GM23338 (cell line): ENCODE measurements around the gene ULK4. TPM values are rescaled to one million over a fixed set of nuclear protein-coding genes. Genes with fewer than 3 reads are reported as not detected.

Experiments
- ATAC-seq: fragments of 200-7000 bp; cut with Tn5 transposase; 3 replicates; pipeline ENCODE4 v1.9.1; 2020
- DNase-seq: peaks from one replicate; pipeline ENCODE4 v3.0.0-alpha.2; 2015; ENCODE audit warnings: low spot score
- H2AFZ ChIP-seq: fragments of 200-600 bp; sonication (generic); 2 replicates; pipeline ENCODE4 v1.8.0; 2016; ENCODE audit warnings: antibody characterized with exemption, mild to moderate bottlenecking, moderate library complexity
- H3F3A ChIP-seq: fragments of 200-600 bp; sonication (generic); replicated peaks from 2 replicates; pipeline ENCODE4 v1.8.0; 2017; ENCODE audit warnings: antibody characterized with exemption, mixed run types, low read depth
- H3K27ac ChIP-seq: fragments of 200-600 bp; sonication (generic); 2 replicates; pipeline ENCODE4 v1.6.1; 2016; ENCODE audit warnings: low read depth
- H3K27me3 ChIP-seq: fragments of 200-600 bp; sonication (generic); 2 replicates; pipeline ENCODE4 v1.8.0; 2016; ENCODE audit warnings: mild to moderate bottlenecking, mixed run types, moderate library complexity; ENCODE audit not compliant: insufficient read depth
- H3K36me3 ChIP-seq: fragments of 200-600 bp; sonication (generic); 2 replicates; pipeline ENCODE4 v1.8.0; 2016; ENCODE audit warnings: mild to moderate bottlenecking; ENCODE audit not compliant: insufficient read depth
- H3K4me1 ChIP-seq: fragments of 200-600 bp; sonication (generic); 2 replicates; pipeline ENCODE4 v1.8.0; 2016; ENCODE audit warnings: mild to moderate bottlenecking, moderate library complexity; ENCODE audit not compliant: insufficient read depth
- H3K4me2 ChIP-seq: fragments of 200-600 bp; sonication (generic); 2 replicates; pipeline ENCODE4 v1.7.1; 2017; ENCODE audit warnings: mixed run types
- H3K4me3 ChIP-seq: fragments of 200-600 bp; sonication (generic); 2 replicates; pipeline ENCODE4 v1.6.1; 2016; ENCODE audit warnings: mixed run types
- H3K79me2 ChIP-seq: fragments of 200-600 bp; sonication (generic); replicated peaks from 2 replicates; pipeline ENCODE4 v1.8.0; 2017; ENCODE audit warnings: mild to moderate bottlenecking; ENCODE audit not compliant: insufficient read depth
- H3K9me2 ChIP-seq: fragments of 200-600 bp; sonication (generic); 2 replicates; pipeline ENCODE4 v1.8.0; 2017; ENCODE audit not compliant: insufficient read depth
- H4K20me1 ChIP-seq: fragments of 200-600 bp; sonication (generic); replicated peaks from 2 replicates; pipeline ENCODE4 v1.8.0; 2017; ENCODE audit warnings: mild to moderate bottlenecking; ENCODE audit not compliant: insufficient read depth
- H3K27ac Mint-ChIP-seq: 2 replicates; pipeline ENCODE4 v1.8.0; 2020; ENCODE audit warnings: inconsistent platforms, mild to moderate bottlenecking, moderate library complexity, mixed read lengths
- H3K27me3 Mint-ChIP-seq: 3 replicates; pipeline ENCODE4 v1.8.0; 2022; ENCODE audit warnings: low read depth, mild to moderate bottlenecking, moderate library complexity, mixed read lengths, inconsistent platforms; ENCODE audit not compliant: insufficient read depth, poor library complexity
- H3K36me3 Mint-ChIP-seq: 3 replicates; pipeline ENCODE4 v1.8.0; 2021; ENCODE audit warnings: low read depth, mild to moderate bottlenecking, inconsistent platforms, moderate library complexity, mixed read lengths
- H3K4me1 Mint-ChIP-seq: 3 replicates; pipeline ENCODE4 v1.8.0; 2020; ENCODE audit warnings: mild to moderate bottlenecking, inconsistent platforms, mixed read lengths
- H3K4me3 Mint-ChIP-seq: 3 replicates; pipeline ENCODE4 v1.8.0; 2021; ENCODE audit warnings: moderate library complexity, mild to moderate bottlenecking, inconsistent platforms, mixed read lengths
- H3K9me3 Mint-ChIP-seq: 3 replicates; pipeline ENCODE4 v1.8.0; 2020; ENCODE audit warnings: moderate library complexity, mild to moderate bottlenecking, inconsistent platforms, mixed read lengths
- EZH2 ChIP-seq: fragments of 200-600 bp; sonication (generic); IDR thresholded peaks from one replicate; pipeline ENCODE4 v1.8.0; 2017; ENCODE audit warnings: antibody characterized with exemption, mild to moderate bottlenecking, low read depth; ENCODE audit not compliant: unreplicated experiment
- EZH2phosphoT487 ChIP-seq: fragments of 200-600 bp; sonication (generic); IDR thresholded peaks from one replicate; pipeline ENCODE4 v1.8.1; 2018; ENCODE audit warnings: antibody characterized with exemption; ENCODE audit not compliant: unreplicated experiment
- JUNB ChIP-seq: IDR thresholded peaks from one replicate; pipeline ENCODE4 v1.6.1; 2016; ENCODE audit warnings: antibody characterized with exemption; ENCODE audit not compliant: unreplicated experiment
- POLR2AphosphoS5 ChIP-seq: IDR thresholded peaks from 2 replicates; pipeline ENCODE4 v1.6.1; 2016; ENCODE audit warnings: antibody characterized with exemption, low read depth
- STAT1 ChIP-seq: IDR thresholded peaks from one replicate; pipeline ENCODE4 v1.6.1; 2016; ENCODE audit warnings: antibody characterized with exemption; ENCODE audit not compliant: unreplicated experiment
- polyA plus RNA-seq: library from polyadenylated mRNA; unstranded; fragments of >200 nt; fragmentation: Nextera tagmentation; extraction: Ambion mirVana; gene quantifications from 2 replicates; pipeline ENCODE4 v1.2.1, GENCODE V29; 2016
- total RNA-seq: library from RNA; depleted of rRNA; stranded (reverse); fragments of >200 nt; shearing (Covaris generic); gene quantifications from 2 replicates; pipeline ENCODE4 v1.2.3, GENCODE V29; 2014
- TF ChIP-seq, protein P1 (sequence below): fragments of 250-450 bp; sonication (Bioruptor Pico); IDR thresholded peaks from 2 replicates; pipeline ENCODE4 v1.5.0; 2020; ENCODE audit warnings: mild to moderate bottlenecking, moderate library complexity
- TF ChIP-seq, protein P2 (sequence below): IDR thresholded peaks from one replicate; pipeline ENCODE4 v1.6.1; 2018; ENCODE audit warnings: antibody characterized with exemption; ENCODE audit not compliant: unreplicated experiment

Gene ULK4
- total and polyA plus RNA-seq, 2 experiments from 2014 or later, result 20.8 to 41.4 TPM

DNA sequence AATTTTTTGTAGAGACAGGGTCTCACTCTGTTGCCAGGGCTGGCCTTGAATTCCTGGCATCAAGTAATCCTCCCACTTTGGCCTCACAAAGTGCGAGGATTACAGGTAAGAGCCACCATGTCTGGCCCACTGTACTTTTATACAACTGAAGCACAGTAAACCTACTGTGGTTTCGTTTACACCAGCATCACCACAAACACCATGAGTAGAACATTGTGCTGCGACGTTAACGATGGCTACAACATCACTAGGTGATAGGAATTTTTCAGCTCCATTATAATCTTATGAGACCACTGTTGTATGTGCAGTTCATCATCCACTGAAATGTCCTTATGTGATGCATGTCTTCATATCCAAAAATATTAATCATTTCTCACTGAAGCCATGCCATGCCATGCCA lies 750.9 kb downstream of the ULK4 start (continued):
- TF ChIP-seq, protein P1, sequence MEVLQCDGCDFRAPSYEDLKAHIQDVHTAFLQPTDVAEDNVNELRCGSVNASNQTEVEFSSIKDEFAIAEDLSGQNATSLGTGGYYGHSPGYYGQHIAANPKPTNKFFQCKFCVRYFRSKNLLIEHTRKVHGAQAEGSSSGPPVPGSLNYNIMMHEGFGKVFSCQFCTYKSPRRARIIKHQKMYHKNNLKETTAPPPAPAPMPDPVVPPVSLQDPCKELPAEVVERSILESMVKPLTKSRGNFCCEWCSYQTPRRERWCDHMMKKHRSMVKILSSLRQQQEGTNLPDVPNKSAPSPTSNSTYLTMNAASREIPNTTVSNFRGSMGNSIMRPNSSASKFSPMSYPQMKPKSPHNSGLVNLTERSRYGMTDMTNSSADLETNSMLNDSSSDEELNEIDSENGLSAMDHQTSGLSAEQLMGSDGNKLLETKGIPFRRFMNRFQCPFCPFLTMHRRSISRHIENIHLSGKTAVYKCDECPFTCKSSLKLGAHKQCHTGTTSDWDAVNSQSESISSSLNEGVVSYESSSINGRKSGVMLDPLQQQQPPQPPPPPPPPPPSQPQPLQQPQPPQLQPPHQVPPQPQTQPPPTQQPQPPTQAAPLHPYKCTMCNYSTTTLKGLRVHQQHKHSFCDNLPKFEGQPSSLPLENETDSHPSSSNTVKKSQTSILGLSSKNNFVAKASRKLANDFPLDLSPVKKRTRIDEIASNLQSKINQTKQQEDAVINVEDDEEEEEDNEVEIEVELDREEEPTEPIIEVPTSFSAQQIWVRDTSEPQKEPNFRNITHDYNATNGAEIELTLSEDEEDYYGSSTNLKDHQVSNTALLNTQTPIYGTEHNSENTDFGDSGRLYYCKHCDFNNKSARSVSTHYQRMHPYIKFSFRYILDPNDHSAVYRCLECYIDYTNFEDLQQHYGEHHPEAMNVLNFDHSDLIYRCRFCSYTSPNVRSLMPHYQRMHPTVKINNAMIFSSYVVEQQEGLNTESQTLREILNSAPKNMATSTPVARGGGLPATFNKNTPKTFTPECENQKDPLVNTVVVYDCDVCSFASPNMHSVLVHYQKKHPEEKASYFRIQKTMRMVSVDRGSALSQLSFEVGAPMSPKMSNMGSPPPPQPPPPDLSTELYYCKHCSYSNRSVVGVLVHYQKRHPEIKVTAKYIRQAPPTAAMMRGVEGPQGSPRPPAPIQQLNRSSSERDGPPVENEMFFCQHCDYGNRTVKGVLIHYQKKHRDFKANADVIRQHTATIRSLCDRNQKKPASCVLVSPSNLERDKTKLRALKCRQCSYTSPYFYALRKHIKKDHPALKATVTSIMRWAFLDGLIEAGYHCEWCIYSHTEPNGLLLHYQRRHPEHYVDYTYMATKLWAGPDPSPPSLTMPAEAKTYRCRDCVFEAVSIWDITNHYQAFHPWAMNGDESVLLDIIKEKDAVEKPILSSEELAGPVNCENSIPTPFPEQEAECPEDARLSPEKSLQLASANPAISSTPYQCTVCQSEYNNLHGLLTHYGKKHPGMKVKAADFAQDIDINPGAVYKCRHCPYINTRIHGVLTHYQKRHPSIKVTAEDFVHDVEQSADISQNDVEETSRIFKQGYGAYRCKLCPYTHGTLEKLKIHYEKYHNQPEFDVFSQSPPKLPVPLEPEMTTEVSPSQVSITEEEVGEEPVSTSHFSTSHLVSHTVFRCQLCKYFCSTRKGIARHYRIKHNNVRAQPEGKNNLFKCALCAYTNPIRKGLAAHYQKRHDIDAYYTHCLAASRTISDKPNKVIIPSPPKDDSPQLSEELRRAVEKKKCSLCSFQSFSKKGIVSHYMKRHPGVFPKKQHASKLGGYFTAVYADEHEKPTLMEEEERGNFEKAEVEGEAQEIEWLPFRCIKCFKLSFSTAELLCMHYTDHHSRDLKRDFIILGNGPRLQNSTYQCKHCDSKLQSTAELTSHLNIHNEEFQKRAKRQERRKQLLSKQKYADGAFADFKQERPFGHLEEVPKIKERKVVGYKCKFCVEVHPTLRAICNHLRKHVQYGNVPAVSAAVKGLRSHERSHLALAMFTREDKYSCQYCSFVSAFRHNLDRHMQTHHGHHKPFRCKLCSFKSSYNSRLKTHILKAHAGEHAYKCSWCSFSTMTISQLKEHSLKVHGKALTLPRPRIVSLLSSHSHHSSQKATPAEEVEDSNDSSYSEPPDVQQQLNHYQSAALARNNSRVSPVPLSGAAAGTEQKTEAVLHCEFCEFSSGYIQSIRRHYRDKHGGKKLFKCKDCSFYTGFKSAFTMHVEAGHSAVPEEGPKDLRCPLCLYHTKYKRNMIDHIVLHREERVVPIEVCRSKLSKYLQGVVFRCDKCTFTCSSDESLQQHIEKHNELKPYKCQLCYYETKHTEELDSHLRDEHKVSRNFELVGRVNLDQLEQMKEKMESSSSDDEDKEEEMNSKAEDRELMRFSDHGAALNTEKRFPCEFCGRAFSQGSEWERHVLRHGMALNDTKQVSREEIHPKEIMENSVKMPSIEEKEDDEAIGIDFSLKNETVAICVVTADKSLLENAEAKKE (CRISPR knock-in tag), result no peak
- TF ChIP-seq, protein P2, sequence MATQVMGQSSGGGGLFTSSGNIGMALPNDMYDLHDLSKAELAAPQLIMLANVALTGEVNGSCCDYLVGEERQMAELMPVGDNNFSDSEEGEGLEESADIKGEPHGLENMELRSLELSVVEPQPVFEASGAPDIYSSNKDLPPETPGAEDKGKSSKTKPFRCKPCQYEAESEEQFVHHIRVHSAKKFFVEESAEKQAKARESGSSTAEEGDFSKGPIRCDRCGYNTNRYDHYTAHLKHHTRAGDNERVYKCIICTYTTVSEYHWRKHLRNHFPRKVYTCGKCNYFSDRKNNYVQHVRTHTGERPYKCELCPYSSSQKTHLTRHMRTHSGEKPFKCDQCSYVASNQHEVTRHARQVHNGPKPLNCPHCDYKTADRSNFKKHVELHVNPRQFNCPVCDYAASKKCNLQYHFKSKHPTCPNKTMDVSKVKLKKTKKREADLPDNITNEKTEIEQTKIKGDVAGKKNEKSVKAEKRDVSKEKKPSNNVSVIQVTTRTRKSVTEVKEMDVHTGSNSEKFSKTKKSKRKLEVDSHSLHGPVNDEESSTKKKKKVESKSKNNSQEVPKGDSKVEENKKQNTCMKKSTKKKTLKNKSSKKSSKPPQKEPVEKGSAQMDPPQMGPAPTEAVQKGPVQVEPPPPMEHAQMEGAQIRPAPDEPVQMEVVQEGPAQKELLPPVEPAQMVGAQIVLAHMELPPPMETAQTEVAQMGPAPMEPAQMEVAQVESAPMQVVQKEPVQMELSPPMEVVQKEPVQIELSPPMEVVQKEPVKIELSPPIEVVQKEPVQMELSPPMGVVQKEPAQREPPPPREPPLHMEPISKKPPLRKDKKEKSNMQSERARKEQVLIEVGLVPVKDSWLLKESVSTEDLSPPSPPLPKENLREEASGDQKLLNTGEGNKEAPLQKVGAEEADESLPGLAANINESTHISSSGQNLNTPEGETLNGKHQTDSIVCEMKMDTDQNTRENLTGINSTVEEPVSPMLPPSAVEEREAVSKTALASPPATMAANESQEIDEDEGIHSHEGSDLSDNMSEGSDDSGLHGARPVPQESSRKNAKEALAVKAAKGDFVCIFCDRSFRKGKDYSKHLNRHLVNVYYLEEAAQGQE, result no peak

DNA sequence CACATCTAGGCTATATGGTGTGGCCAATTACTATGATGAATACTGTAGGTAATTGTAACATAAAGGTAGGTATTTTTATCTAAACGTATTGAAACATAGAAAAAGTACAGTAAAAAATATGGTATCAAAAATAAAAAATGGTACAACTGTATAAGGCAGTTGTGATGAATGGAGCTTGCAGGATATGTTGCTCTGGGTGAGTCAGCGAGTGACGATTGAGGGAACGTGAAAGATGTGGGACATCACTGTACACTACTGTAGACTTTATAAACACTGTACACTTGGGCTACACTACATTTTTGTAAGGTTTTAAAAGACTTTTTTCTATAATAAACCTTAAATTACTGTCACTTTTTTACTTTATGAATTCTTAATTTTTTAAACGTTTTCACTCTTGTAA lies 752.3 kb downstream of the ULK4 start:
- peaks cover 100% of the 10 kb centered on the region for H3K79me2 ChIP-seq
- peaks cover 94% of the 10 kb centered on the region for H4K20me1 ChIP-seq
- H3K36me3 ChIP-seq, result no peaks in the 10 kb centered on the region
- H3K4me2 ChIP-seq, result no peak overlapping the region
- H3K27me3 ChIP-seq, result no peaks in the 10 kb centered on the region
- H3F3A ChIP-seq, result no peaks in the 10 kb centered on the region
- H3K9me2 ChIP-seq, result no peaks in the 10 kb centered on the region
- no peak overlapping the region for H3K4me3 ChIP-seq
- H3K36me3 Mint-ChIP-seq, result peaks cover 11% of the 10 kb centered on the region; the same call in 2 of the 3 replicates
- H3K4me1 Mint-ChIP-seq, result peaks cover 79% of the 10 kb centered on the region
- H3K4me1 ChIP-seq, result peaks cover 76% of the 10 kb centered on the region
- H3K4me3 Mint-ChIP-seq, result no peak overlapping the region
- DNase-seq (no peak), ATAC-seq (no peak)
- peaks cover 2% of the 10 kb centered on the region for H3K27me3 Mint-ChIP-seq
- no peaks in the 10 kb centered on the region for H3K9me3 Mint-ChIP-seq
- no peak overlapping the region for H3K27ac Mint-ChIP-seq
- H3K27ac ChIP-seq, result no peak overlapping the region
- no peak overlapping the region for H2AFZ ChIP-seq
- no peak for TF ChIP-seq STAT1
- no peak for TF ChIP-seq EZH2phosphoT487
- TF ChIP-seq EZH2, result no peak
- no peak for TF ChIP-seq POLR2AphosphoS5
- TF ChIP-seq JUNB, result no peak
